HEK293 (cell line): ENCODE measurements around the gene EDIL3.

Experiments used
- AEBP2 ChIP-seq: fragments of 450-650 bp; formaldehyde crosslinking; IDR thresholded peaks from 2 replicates; pipeline ENCODE4 v1.5.1; 2016; ENCODE audit warnings: missing biosample characterization, missing genetic modification characterization, borderline replicate concordance
- BCL6B ChIP-seq: fragments of 450-650 bp; formaldehyde crosslinking; IDR thresholded peaks from 2 replicates; pipeline ENCODE4 v1.5.1; 2017; ENCODE audit warnings: missing biosample characterization, missing genetic modification characterization
- FEZF1 ChIP-seq: fragments of 450-650 bp; formaldehyde crosslinking; IDR thresholded peaks from 2 replicates; pipeline ENCODE4 v1.5.1; 2016; ENCODE audit warnings: missing biosample characterization, missing genetic modification characterization
- GLI4 ChIP-seq: fragments of 450-650 bp; formaldehyde crosslinking; IDR thresholded peaks from 2 replicates; pipeline ENCODE4 v1.5.1; 2016; ENCODE audit warnings: missing biosample characterization, missing genetic modification characterization
- OVOL3 ChIP-seq: fragments of 450-650 bp; formaldehyde crosslinking; IDR thresholded peaks from 2 replicates; pipeline ENCODE4 v1.5.1; 2016; ENCODE audit warnings: missing biosample characterization, missing genetic modification characterization
- PRDM6 ChIP-seq: fragments of 450-650 bp; formaldehyde crosslinking; IDR thresholded peaks from 2 replicates; pipeline ENCODE4 v1.5.1; 2017; ENCODE audit warnings: missing biosample characterization, missing genetic modification characterization
- SP2 ChIP-seq: fragments of 450-650 bp; formaldehyde crosslinking; IDR thresholded peaks from 2 replicates; pipeline ENCODE4 v1.5.1; 2016; ENCODE audit warnings: missing biosample characterization, missing genetic modification characterization
- YY1 ChIP-seq: fragments of 450-650 bp; formaldehyde crosslinking; IDR thresholded peaks from 2 replicates; pipeline ENCODE4 v1.5.1; 2018; ENCODE audit warnings: missing biosample characterization, missing genetic modification characterization
- ZNF132 ChIP-seq: fragments of 450-650 bp; formaldehyde crosslinking; IDR thresholded peaks from 2 replicates; pipeline ENCODE4 v1.5.1; 2017; ENCODE audit warnings: missing biosample characterization, missing genetic modification characterization, borderline replicate concordance
- ZNF133 ChIP-seq: fragments of 450-650 bp; formaldehyde crosslinking; IDR thresholded peaks from 2 replicates; pipeline ENCODE4 v1.5.1; 2016; ENCODE audit warnings: missing biosample characterization, missing genetic modification characterization
- ZNF157 ChIP-seq: fragments of 450-650 bp; formaldehyde crosslinking; IDR thresholded peaks from 2 replicates; pipeline ENCODE4 v1.5.1; 2016; ENCODE audit warnings: missing biosample characterization, missing genetic modification characterization
- ZNF175 ChIP-seq: fragments of 450-650 bp; formaldehyde crosslinking; IDR thresholded peaks from 2 replicates; pipeline ENCODE4 v1.5.1; 2016; ENCODE audit warnings: missing biosample characterization, missing genetic modification characterization
- ZNF280D ChIP-seq: fragments of 450-650 bp; formaldehyde crosslinking; IDR thresholded peaks from 2 replicates; pipeline ENCODE4 v1.5.1; 2016; ENCODE audit warnings: missing biosample characterization, missing genetic modification characterization
- ZNF324 ChIP-seq: fragments of 450-650 bp; formaldehyde crosslinking; IDR thresholded peaks from 2 replicates; pipeline ENCODE4 v1.5.1; 2016; ENCODE audit warnings: missing biosample characterization, missing genetic modification characterization
- ZNF433 ChIP-seq: fragments of 450-650 bp; formaldehyde crosslinking; IDR thresholded peaks from 2 replicates; pipeline ENCODE4 v1.5.1; 2016; ENCODE audit warnings: missing biosample characterization, missing genetic modification characterization, low read depth
- ZNF449 ChIP-seq: fragments of 450-650 bp; formaldehyde crosslinking; IDR thresholded peaks from 2 replicates; pipeline ENCODE4 v1.5.1; 2017; ENCODE audit warnings: missing biosample characterization, mild to moderate bottlenecking, missing genetic modification characterization, moderate library complexity
- ZNF510 ChIP-seq: fragments of 450-650 bp; formaldehyde crosslinking; IDR thresholded peaks from 2 replicates; pipeline ENCODE4 v1.5.1; 2018; ENCODE audit warnings: mild to moderate bottlenecking, missing genetic modification characterization, missing biosample characterization; ENCODE audit not compliant: insufficient replicate concordance
- ZNF529 ChIP-seq: fragments of 450-650 bp; formaldehyde crosslinking; IDR thresholded peaks from 2 replicates; pipeline ENCODE4 v1.5.1; 2017; ENCODE audit warnings: missing genetic modification characterization, missing biosample characterization; ENCODE audit not compliant: insufficient replicate concordance
- ZNF555 ChIP-seq: fragments of 450-650 bp; formaldehyde crosslinking; conservative IDR thresholded peaks from 2 replicates; pipeline ENCODE4 v1.5.1; 2017; ENCODE audit warnings: missing biosample characterization, mild to moderate bottlenecking, missing genetic modification characterization, inconsistent platforms
- ZNF639 ChIP-seq: fragments of 450-650 bp; formaldehyde crosslinking; IDR thresholded peaks from 2 replicates; pipeline ENCODE4 v1.5.1; 2016; ENCODE audit warnings: missing biosample characterization, missing genetic modification characterization
- ZNF692 ChIP-seq: fragments of 450-650 bp; formaldehyde crosslinking; IDR thresholded peaks from 2 replicates; pipeline ENCODE4 v1.5.1; 2016; ENCODE audit warnings: missing biosample characterization, missing genetic modification characterization
- ZNF704 ChIP-seq: fragments of 450-650 bp; formaldehyde crosslinking; IDR thresholded peaks from 2 replicates; pipeline ENCODE4 v1.5.1; 2016; ENCODE audit warnings: missing biosample characterization, missing genetic modification characterization
- ZNF776 ChIP-seq: fragments of 450-650 bp; formaldehyde crosslinking; IDR thresholded peaks from 2 replicates; pipeline ENCODE4 v1.5.0; 2017; ENCODE audit warnings: missing biosample characterization, missing genetic modification characterization, borderline replicate concordance
- ZNF830 ChIP-seq: fragments of 450-650 bp; IDR thresholded peaks from 2 replicates; pipeline ENCODE4 v1.5.0; 2018; ENCODE audit warnings: missing biosample characterization, missing genetic modification characterization, low read depth, mild to moderate bottlenecking, moderate library complexity

Gene EDIL3

GRCh38 chr5:84287951-84288350 lies 96.7 kb downstream of the EDIL3 start (continued):
- no peak for TF ChIP-seq ZNF704
- no peak for TF ChIP-seq GLI4 (tag by site-specific recombination)
- 0 out of 2 replicates have a peak, but pooled peaks have one; percentile 41 for TF ChIP-seq ZNF324 (tag by site-specific recombination)
- no peak for TF ChIP-seq PRDM6
- 0 out of 2 replicates have a peak, but pooled peaks have one; percentile 16 for TF ChIP-seq ZNF692 (tag by site-specific recombination)
- no peak for TF ChIP-seq YY1
- 0 out of 2 replicates have a peak, but pooled peaks have one; percentile 55 for TF ChIP-seq ZNF639
- no peak for TF ChIP-seq ZNF175 (tag by site-specific recombination)
- TF ChIP-seq ZNF555 (tag by site-specific recombination): no peak
- TF ChIP-seq ZNF449 (tag by site-specific recombination): no peak
- no peak for TF ChIP-seq ZNF157 (tag by site-specific recombination)
- TF ChIP-seq ZNF132 (tag by site-specific recombination): no peak
- no peak for TF ChIP-seq AEBP2 (tag by site-specific recombination)
- no peak for TF ChIP-seq FEZF1
- no peak for TF ChIP-seq SP2 (tag by site-specific recombination)
- TF ChIP-seq BCL6B (tag by site-specific recombination): no peak
- no peak for TF ChIP-seq ZNF830
- no peak for TF ChIP-seq OVOL3 (tag by site-specific recombination)
- TF ChIP-seq ZNF776: no peak
- no peak for TF ChIP-seq ZNF133 (tag by site-specific recombination)
- no peak for TF ChIP-seq ZNF529 (tag by site-specific recombination)
- TF ChIP-seq ZNF280D (tag by site-specific recombination): no peak
- no peak for TF ChIP-seq ZNF433 (tag by site-specific recombination)
- TF ChIP-seq ZNF510 (tag by site-specific recombination): no peak
